H4 (cell line): ENCODE measurements around the gene HOXB7. TPM values are rescaled to one million over a fixed set of nuclear protein-coding genes. Genes with fewer than 3 reads are reported as not detected.

Experiments used
- DNase-seq: peaks from one replicate; pipeline ENCODE4 v3.0.0-alpha.2; 2015; ENCODE audit warnings: low spot score
- total RNA-seq: library from RNA; depleted of rRNA; stranded (reverse); fragments of >200 nt; shearing (Covaris generic); gene quantifications from 2 replicates; pipeline ENCODE4 v1.2.3, GENCODE V29; 2014

The HOXB7 gene
- total RNA-seq, 1 experiment from 2014 or later: 21.2 TPM

DNA sequence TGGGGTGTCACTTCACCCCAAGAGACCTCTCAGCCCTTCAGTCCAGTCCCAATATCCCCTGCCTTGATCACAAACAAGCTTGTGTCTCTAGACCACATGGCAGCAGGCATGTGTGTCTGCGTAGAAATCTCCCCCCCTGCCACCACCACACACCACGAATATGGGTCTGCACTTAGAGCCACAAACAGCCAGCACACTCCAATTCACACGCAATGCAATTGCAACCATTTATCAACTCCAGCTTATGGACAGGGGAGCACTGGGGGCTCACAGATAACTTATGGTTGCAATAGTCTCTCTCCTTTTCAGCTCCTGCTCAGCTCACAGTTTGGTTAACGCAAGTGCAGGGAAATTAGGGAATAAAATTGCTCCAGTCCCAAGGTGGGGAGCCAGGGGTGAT, 12.8 kb upstream of the HOXB7 start:
- no peak for DNase-seq

DNA sequence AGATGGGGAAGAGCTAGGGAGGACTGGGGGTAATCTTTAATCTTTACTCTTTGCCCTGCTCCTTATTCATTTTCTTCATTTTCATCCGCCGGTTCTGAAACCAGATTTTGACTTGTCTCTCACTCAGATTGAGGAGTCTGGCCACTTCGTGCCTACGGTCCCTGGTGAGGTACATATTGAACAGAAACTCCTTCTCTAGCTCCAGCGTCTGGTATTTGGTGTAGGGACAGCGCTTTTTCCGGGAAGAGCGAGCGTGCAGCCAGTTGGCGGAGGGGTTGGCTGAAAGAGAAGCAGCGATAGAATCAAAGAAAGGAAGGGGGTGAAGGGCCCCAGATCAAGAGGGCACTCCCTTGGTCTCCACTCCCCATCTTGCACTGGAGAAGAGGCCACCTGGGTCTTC, 12.0 kb upstream of the HOXB7 start:
- no peak for DNase-seq

DNA sequence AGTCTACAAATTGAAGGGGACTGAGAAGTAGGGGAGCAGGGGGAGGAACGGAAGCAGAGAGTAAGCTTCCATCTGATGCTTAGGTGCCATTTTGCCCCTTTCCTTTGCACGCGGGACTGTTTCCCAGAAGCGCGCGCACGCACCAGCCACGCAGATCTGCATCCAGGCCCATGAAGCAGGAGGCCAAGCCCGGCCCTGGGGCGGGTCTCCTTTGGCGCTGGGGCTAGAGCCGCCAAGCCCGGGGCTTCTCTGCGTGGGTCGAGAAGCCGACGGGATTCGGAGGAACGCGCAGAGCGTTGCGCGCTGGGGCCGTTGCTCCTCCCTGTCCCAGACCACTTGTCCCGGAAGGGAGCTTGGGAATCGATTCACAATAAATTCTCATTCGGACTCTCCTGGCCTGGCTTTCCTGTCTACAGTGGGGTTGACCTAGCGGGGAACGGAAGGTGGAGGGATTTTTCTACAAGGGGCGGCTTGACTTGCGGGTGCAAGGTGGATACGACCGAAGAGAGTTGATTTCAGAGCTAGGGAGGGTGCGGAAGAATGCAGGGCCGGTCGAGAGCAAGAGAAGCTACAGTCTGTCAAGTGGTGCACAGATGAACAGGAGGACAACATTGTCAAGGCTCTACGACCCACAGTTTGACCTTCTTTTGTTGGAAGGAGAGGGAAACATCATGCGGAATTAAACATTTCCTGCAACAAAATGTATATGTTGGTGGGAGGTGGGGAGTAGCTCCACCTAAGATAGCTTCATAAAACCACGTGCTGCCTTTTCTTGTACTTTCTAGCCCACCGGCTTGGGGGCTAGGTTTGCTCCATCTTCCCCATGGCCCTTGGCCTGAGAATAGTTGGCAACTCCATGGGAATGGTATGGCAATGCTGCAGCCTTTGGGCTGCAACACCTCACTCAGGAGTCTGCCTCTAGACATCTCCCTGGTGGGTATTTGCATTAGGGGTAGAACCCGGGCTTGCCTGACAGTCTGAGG, 10.9 kb upstream of the HOXB7 start:
- no peak for DNase-seq

DNA sequence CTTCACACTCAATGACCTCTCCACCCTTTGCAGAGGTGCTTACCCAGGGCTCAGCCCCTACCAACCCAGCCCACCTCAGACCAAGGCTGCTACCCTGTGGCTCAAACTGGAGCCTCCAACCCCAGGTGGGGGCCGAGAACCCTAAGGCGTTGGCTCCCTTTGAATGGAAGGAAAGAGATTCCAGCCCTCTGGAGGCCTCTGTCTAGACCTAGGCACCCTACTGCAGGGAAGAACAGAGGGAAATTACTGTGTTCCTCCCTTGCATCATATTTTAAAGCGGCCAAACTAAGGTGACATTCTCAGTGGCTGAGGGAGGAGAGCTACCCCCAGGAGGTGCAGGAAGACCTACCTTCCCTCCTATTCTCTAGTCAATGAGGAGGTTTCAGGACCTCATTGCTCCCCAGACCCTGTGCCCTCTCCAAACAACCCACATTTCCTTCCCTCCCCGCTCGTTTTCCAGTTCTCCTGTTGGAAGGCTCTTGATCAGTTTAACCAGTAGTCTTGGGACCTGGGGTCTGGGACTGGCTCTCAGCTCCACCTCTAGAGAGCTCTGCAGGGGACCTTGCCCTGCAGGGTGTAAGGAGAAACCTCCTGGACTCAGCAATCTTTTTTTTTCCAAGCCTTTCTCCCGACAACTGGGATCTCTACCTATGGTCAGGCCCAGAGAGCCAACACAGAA, 9.8 kb upstream of the HOXB7 start:
- no peak for DNase-seq

DNA sequence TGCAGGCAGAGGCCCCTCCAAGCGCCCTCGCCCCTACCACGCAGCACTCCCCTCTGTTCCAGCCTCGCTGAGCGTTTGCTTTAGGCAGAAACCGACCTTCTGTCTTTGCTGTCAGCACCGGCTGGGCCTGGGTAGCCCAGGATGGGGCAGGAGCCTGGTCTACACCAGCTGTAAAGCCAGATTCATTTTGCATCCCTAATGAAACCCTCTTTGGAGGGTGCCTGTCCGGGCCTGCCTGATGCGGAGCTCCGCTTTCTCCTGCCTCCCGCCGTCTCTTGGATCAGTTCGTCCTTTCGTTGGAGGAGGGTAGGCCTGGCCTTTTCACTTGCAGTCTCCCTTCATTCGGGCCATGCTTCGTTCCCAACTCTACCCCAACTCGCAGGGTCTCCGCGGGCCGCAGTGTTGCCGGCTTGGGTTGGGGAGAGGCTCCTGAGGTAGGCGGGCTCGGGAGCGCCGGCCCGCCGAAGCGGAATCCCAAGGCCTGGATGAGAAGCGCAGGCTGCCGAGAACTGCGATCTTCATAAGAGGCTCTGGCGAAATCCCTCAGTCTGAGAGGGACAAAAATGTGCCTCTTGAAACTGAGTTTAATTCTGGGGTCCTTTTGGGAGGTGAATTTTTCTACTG, 9.1 kb upstream of the HOXB7 start:
- no peak for DNase-seq

DNA sequence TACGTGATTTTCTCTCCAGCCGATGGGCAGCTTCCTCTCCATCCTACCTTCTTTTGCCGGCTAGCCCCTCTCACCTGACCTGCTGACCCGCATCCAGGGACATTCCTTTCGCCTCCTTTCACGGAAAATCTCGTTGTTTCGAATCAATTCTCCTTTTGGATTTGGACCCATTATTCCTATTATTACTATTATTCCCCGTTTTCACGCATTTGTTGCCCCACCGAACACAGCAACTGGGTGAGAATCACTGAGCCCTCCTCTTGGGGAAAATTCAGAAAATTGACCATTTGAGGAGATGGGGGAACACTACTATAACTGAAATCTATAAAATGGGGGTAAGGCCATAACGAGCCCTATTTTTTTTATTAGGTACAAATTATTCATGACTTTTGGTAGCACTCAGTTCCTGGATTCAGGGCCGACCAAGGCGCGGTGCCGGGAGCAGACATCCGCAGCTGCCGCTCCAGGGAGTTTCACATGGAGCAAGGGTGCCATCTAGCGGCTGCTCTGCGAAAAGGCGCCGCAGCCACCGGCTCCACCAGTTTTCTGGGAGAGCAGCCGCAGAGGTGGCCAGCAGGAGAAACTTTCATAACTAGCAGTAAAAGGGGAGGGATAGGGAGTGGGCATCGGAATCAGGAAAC, 7.6 kb upstream of the HOXB7 start:
- peak; percentile 74 for DNase-seq

DNA sequence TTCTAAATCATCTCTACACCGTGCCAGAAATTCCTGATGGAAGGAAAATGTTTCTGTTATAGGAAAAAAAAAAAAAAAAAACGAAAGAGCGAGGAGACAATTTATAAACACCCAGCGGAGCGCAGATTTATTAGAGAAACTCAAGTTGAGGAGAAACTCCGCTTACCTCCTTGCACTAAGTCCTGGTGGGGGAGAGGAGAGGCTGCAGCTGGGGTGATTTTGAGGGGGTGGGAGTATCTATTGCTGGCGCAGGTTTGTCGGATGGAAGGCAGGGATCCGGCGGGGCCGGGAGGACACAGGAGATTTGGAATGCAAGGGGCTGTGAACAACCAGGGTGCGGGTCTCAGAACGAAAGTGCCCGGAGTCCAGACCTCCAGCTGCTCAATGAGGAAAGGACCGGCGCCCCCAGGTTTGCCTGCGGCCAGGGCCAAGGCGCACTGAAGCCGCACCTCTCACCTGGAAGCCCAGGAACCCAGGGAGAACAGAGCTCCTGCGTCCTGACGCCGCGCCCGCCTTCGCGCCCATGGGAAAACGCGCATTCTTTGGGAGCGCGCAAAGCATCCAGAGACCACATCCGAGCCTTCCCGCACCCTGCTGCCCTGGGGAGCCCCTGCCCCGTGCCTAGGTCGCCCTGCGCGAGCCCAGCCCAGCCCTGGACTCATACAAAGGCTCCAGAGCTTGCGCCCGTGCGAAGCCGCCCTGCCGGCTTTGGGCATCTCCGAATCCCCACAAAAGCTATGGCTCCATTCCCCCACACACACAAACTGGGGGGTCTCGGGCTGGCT, 6.8 kb upstream of the HOXB7 start:
- DNase-seq: no peak

DNA sequence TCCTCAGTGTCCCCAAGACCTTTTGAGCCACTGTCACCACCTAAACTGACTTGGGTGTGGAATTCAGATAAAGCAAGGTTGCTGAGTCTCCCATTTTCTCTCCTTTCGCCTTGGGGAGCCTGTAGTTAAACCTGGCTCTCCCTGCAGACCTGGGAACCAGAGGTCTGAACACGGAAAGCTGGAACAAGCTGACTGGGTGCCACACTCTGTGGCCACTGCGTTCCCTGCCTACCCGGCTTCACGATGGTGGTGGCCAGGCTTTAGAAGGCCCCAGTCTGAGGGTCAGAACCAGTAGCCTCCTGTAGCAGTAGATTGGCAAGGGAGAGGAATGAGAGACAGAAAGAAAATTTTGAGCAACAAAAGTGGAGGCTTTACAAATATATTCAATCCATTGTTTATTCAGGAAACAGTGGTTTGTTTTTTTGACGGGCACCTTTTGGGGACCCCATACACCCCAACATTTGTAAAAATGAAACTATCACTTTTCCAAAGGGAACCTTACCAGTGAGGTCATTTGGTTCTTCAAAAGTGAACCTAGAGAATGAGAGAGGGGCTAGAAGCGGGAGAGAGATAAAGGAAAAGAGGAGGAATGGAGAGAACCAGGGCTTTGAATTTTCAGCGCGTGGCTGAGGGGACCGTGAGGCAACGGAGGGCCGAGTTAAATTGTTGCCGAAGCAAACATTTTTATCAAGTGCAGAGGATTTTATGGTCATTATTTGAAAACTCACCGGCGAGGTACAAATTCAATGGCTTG, 6.1 kb upstream of the HOXB7 start:
- no peak for DNase-seq

DNA sequence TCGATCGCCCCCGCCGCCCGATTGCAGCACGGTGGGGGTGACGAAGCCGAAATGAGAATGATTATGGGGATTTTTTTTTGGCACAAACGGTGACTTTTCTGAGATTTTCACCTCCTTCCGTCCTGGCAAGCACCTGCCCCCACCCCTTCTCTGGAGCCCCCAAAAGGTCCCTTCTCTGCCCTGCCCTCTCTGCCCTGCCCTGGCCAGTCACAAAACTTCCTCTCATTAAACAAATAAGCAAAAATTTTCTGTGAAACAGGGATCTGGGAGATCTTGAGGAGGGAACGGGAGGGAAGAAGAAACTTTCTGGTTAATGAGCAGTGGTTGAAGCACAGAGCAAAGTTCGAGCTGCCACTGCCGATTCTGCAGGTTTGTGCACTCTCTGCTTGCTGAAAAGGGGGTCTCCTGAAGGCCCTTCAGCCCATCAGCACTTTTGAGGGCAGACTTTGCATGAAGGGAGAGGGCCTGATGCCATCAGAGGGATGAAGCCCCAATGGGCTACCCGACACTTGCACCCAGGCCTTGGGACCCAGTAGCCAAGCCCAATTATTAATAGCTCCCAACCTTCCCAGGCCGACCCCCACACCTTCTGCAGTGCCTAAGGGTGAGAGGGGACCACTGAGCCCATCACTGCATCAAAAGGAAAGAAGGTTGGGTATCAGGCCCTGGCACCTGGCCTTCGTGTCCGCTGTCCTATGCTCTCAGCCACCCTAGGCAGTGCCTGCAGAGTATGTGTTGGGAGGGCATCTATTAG, 5.3 kb upstream of the HOXB7 start:
- DNase-seq: no peak

DNA sequence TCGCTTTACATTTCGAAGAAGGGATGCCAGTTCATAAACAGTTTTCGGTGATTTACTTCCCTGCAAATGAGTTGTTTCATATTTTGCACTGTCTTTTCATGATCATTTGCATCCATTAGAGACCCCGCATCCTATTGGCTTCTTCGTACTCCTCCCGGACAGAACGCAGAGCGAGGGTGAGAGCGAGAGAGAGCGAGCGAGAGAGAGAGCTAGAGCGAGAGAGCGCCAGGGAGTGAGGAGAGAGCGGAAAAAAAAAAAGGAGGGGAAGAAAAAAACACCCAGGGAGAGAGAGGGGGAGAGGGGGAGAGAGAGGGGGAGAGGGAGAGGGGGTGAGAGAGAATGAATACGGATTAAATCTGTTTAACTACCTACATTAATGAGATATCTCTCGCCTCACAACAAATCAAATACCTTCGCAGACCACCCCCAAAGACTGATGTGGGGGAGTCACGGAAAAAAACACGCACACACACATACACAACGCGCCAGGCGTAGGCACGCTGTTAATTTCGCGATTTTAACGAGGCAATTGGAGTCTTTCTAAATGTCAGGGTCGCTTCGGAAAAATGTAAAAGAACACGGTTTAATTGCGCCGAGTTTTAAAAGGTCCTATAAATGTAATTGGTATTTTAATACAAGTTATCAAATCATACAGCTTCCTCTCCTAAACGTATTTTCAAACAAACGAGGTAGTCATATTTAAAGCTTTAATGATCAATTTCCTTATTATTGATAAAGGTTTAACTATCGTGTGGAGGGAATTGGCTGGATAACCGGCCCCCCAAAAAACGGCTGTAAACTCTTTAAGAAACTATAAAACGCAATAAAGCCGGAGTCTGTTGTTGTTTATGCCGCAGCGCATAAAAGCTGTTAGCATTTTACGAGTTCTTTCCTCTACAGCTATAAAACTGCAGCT, 4.5 kb upstream of the HOXB7 start, which contains the start of gene HOXB8:
Gene HOXB8 (minus strand): TSS at position 246 of the 916 bp plus-strand sequence. CDS start 588 bp downstream, outside the sequence.
- DNase-seq: no peak

DNA sequence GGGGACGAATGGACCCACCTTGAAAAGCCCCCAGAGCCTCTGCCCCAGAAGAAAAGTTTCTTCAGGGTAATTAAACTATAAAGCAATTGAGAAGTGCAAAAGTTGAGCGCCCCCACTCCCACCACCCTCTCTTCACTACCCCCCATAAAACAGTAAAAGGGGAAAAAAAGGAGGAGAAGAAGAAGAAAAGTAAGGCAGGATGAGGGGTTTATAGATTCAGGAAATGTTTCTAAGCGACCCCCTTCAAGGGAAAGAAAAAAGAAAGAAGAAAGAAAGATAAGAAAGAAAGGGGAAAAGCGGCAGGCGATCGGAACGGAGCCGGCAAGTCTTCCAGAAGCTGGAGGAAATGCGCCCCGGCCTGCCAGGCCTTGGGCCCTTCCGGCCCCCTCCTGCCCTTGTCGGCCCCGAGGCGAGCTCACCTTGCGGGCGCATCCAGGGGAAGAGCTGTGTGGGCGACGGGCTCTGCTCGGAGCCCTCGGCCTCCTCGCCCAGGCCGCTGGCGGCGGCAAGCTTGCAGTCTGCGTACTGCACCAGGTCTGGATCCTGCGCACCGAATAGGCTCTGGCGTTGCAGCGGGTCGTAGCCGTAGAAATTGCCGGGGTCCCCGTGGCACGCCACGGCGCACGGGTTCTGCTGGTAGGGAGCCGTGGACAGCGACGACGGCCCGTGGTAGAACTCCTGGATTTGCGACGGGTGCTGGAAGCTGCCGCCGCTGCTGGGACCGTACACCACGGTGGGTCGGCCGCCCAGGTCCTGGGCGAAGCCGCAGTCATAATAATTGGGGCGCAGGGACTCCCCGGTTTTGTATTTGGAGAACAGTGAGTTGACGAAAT, 3.3 kb upstream of the HOXB7 start:
- no peak for DNase-seq

DNA sequence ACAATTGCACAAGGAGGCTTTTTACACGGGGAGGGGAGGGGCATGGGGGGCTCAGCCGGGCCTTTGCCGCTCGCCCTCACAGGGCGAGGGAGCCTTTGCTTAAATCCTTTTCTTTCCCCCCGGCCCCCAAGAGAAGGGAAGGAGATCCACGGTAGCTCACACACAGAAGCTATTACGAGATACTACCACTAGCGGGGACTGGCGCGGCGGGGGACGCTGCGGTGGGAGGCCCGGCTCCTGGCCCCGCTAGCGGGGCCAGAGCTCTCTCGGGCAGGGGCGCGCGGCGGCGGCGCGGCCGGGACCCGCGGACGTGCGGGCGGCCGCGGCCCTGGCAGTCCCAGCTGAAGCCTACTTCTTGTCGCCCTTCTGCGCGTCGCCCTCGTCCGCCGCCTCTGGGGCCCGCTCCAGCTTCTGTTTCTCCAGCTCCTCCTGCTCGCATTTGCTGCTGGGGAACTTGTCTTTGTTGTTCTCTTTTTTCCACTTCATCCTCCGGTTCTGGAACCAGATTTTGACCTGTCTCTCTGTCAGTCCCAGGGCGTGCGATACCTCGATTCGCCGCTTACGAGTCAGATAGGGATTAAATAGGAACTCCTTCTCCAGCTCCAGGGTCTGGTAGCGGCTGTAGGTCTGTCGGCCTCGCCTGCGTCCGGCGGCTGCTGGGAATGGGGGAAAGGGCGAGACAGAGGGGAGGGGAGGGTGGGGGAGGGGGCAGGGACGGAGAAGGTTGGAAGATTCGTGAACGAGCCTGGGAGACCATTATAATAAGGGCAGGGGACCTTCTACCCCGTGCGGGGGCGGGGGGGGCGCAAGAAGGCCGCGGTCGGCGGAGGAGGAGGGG, 2.3 kb upstream of the HOXB7 start:
- DNase-seq: peak; percentile 51

DNA sequence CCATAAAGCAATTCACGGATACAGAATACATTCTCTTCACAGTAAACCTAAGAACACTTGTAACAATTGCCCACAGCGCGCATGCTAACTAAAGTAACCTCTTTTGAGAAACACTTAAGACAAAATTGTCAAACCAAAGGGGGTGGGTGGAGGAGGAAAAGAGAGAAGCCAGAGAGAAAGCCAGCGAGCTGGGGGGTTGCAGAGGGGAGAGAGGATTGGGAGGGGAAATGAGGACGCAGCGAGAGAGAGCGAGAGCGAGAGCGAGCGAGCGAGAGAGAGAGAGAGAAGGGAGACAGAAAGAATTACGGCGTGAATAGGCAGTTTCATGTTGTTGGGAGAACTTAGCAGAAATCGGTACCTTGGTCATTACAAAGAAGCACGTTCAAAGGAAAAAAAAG, 1.6 kb upstream of the HOXB7 start:
- peak; percentile 39 for DNase-seq

DNA sequence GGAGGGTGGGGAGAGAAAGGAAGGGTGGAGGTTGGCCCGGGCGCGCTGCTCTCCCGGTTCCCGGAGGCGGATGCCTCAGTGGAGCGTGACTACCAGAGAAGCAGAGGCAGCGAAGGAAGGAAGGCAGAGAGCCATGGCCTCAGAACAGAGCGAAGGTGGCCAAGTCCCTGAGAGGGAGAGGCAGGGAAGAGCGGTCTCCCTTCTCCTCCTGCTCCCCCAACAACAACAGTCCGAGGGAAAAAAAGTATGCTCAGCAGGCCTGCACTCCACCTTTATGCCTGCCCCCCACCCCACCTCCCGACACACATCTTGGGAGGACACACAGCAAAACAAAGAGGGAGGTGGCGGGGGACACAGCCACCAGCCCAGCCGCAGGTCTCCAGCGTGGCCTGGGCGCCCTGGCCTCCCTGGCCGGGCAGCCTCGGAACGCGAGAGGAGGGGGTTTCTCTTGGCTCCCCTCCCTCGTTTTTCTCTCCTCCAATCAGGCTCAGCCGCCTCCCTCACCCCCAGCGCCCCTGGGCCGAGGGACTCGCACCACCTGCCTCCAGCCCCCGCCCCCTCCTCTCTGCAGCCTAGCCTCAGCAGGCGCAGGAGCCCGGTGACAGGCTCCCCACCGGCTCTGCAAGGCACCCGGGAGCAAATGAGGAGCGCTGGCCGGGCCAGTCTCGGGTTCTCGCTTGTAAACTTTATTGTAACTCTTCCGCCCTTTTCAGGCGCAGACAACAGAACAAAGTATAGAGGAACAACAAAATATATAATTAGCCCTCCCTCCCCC, 1.1 kb upstream of the HOXB7 start:
- DNase-seq: peak; percentile 31

DNA sequence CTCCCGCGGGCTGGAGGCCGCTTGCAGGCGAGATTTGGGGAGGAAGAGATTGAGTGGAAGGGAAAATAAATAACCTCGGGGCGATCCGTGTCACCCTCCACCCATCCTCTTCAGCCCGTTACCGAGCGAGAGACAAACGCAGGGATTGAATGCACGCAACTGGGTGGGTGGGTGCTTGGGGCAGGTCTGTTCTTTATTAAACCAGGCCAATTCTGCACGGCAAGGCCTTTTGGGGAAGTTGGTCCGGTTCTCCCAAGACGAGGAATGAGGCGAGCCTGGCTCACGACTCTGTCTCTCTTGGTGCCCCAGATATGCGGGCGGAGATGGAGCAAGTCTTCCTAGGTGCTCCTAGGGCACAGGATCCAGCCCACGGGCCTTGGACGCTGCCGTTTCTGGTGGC, 396 bp upstream of the HOXB7 start:
- DNase-seq: no peak

DNA sequence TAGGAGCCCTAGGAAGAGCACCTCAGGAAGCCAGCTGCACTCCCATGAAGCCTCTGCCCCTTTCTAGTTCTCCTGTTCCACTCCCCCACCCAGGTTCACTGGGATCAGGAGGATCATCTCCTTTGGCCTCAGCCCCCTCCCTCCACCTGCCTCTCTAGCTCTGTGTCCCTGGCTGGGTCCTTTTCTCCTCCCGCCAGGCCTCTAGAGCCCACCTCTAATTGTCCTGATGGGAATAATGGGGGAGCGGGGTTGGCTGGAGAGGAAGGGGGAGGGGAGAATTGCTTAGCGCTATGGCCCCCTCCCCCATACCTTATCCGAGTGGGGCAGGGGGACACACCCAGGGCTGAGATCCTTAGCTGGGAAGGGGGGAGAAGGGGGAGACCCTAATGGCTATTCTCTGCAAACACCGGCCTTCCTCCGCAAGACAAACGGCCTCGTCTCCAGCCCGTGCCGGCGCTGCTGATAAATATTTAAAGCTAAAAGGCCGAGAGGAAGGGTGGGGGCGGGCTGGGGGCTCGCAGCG, 997 bp downstream of the HOXB7 start:
- no peak for DNase-seq
